Fibroblast of the aortic adventitia (primary cell): ENCODE measurements around the gene RAD1. TPM values are rescaled to one million over a fixed set of nuclear protein-coding genes. Genes with fewer than 3 reads are reported as not detected.

ENCODE experiments used
- DNase-seq: peaks from one replicate; pipeline ENCODE4 v3.0.0-alpha.2; 2010; ENCODE audit warnings: low read depth
- H3K4me3 ChIP-seq: 2 replicates; pipeline ENCODE4 v1.5.1; 2011; ENCODE audit warnings: low read depth, mild to moderate bottlenecking, control low read depth, low read length, moderate library complexity
- CTCF ChIP-seq: IDR thresholded peaks from 2 replicates; pipeline ENCODE4 v1.5.1; 2011; ENCODE audit warnings: mild to moderate bottlenecking, low read length, control low read depth, inconsistent platforms; ENCODE audit not compliant: insufficient read depth
- total RNA-seq: library from RNA; depleted of rRNA; stranded (reverse); fragments of >200 nt; gene quantifications from 2 replicates; pipeline ENCODE4 v1.2.3, GENCODE V29; 2012; ENCODE audit warnings: low replicate concordance

The RAD1 gene
- total RNA-seq, 1 donor = 38.6 TPM

- no peak for DNase-seq
- H3K4me3 ChIP-seq = no peak overlapping the region
- no peak for TF ChIP-seq CTCF
These were observed 22.9 kb downstream of the RAD1 start for GRCh38 chr5:34892414-34892813.

- no peak for TF ChIP-seq CTCF
- DNase-seq = peak; percentile 97
- no peak overlapping the region for H3K4me3 ChIP-seq
These were observed 23.3 kb downstream of the RAD1 start for GRCh38 chr5:34891981-34892380.

- no peak overlapping the region for H3K4me3 ChIP-seq
- no peak for TF ChIP-seq CTCF
- no peak for DNase-seq
These were observed 25.9 kb downstream of the RAD1 start for GRCh38 chr5:34889394-34889793.

- DNase-seq = no peak
- no peak for TF ChIP-seq CTCF
- no peak overlapping the region for H3K4me3 ChIP-seq
These were observed 28.7 kb downstream of the RAD1 start for GRCh38 chr5:34886392-34887119.

GRCh38 chr5:34881246-34881645, 34.1 kb downstream of the RAD1 start:
- no peak for TF ChIP-seq CTCF
- no peak for DNase-seq
- H3K4me3 ChIP-seq = no peak overlapping the region

- DNase-seq = no peak
- TF ChIP-seq CTCF = no peak
- no peak overlapping the region for H3K4me3 ChIP-seq
These were observed 39.0 kb downstream of the RAD1 start for GRCh38 chr5:34876275-34876674.

- no peak for TF ChIP-seq CTCF
- no peak overlapping the region for H3K4me3 ChIP-seq
- no peak for DNase-seq
These were observed 44.9 kb downstream of the RAD1 start for GRCh38 chr5:34870382-34870781.
